ENCODE measurements around the gene NWD2. TPM values are rescaled to one million over a fixed set of nuclear protein-coding genes. Genes with fewer than 3 reads are reported as not detected.

Gene NWD2
- total RNA-seq, 1 experiment from 2014 or later = not detected

DNA sequence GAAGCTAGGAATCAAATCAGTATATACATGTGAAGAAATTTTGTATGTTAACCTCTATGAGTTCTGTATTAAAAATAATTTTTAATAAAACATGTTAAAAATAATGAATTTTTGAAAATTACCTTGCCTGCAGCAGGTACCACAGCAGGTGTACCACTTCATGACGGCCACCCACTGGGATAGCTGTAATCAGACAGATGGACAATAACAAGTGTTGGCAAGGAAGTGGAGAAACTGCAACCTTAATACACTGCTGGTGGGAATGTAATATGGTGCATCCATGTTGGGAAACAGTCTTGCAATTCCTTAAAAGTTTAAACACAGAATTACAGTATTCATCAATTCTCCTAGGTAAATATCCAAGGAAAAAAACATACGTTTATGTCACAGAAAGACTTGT lies 232.1 kb downstream of the NWD2 start:
- no peak for DNase-seq (ENCODE audit: low spot score)
- POLR2A ChIA-PET (ENCODE audit: low non-redundant PET) = no interaction called here
- Histone ChIP-seq H3K27me3 (replicated peaks; ENCODE audit: insufficient read depth, low read depth, low read length, poor library complexity) (peaks cover 26% of the 10 kb centered on the region), H3K27ac (ENCODE audit: low read depth, low read length, poor library complexity, severe bottlenecking) (no peak overlapping the region), H3K36me3 (ENCODE audit: insufficient read depth, low read length, poor library complexity, severe bottlenecking) (no peaks in the 10 kb centered on the region), H3K4me3 (ENCODE audit: low read depth, low read length, poor library complexity, severe bottlenecking) (no peak overlapping the region), H3K4me1 (ENCODE audit: insufficient read depth, low read length, poor library complexity, severe bottlenecking) (no peaks in the 10 kb centered on the region), H3K9me3 (ENCODE audit: low read depth, low read length, poor library complexity, severe bottlenecking) (no peaks in the 10 kb centered on the region)
- intact Hi-C loops (cut with micrococcal nuclease; ENCODE audit: unreplicated experiment) = no loop called here
- CTCF ChIA-PET = no interaction called here
- BruUV-seq (replicated peaks) = no TSS peak
- TF ChIP-seq, protein P1, sequence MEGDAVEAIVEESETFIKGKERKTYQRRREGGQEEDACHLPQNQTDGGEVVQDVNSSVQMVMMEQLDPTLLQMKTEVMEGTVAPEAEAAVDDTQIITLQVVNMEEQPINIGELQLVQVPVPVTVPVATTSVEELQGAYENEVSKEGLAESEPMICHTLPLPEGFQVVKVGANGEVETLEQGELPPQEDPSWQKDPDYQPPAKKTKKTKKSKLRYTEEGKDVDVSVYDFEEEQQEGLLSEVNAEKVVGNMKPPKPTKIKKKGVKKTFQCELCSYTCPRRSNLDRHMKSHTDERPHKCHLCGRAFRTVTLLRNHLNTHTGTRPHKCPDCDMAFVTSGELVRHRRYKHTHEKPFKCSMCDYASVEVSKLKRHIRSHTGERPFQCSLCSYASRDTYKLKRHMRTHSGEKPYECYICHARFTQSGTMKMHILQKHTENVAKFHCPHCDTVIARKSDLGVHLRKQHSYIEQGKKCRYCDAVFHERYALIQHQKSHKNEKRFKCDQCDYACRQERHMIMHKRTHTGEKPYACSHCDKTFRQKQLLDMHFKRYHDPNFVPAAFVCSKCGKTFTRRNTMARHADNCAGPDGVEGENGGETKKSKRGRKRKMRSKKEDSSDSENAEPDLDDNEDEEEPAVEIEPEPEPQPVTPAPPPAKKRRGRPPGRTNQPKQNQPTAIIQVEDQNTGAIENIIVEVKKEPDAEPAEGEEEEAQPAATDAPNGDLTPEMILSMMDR (conservative IDR thresholded peaks at IDR 0.05; ENCODE audit: low read depth, low read length) = no peak
- TF ChIP-seq EZH2 (IDR thresholded peaks at IDR 0.05; ENCODE audit: borderline replicate concordance, low read depth, low read length, poor library complexity, severe bottlenecking) = no peak

DNA sequence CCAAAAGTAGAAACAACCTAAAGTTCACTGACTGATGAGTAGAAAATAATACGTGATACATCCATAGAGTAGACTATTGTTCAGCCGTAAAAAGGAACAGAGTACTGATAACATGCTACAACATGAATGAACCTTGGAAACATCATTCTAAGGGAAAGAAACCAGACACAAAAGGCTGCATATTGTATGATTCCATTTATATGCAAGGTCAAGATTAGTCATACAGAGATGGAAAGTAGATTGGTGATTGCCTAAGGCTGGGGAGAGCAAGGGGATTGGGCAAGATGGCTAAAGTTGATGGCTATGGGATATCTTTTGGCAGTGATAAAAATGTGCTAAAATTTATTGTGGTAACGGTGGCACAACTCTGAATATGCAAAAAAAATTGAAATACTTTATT lies 232.6 kb downstream of the NWD2 start:
- no peak for DNase-seq (ENCODE audit: low spot score)
- no peak for TF ChIP-seq EZH2 (IDR thresholded peaks at IDR 0.05; ENCODE audit: borderline replicate concordance, low read depth, low read length, poor library complexity, severe bottlenecking)
- TF ChIP-seq, protein P1 (conservative IDR thresholded peaks at IDR 0.05; ENCODE audit: low read depth, low read length) = no peak
- ChIA-PET POLR2A (ENCODE audit: low non-redundant PET) (no interaction called here), CTCF (no interaction called here)
- Histone ChIP-seq H3K4me3 (ENCODE audit: low read depth, low read length, poor library complexity, severe bottlenecking) (no peak overlapping the region), H3K9me3 (ENCODE audit: low read depth, low read length, poor library complexity, severe bottlenecking) (no peaks in the 10 kb centered on the region), H3K27ac (ENCODE audit: low read depth, low read length, poor library complexity, severe bottlenecking) (no peak overlapping the region), H3K4me1 (ENCODE audit: insufficient read depth, low read length, poor library complexity, severe bottlenecking) (no peaks in the 10 kb centered on the region), H3K36me3 (ENCODE audit: insufficient read depth, low read length, poor library complexity, severe bottlenecking) (no peaks in the 10 kb centered on the region), H3K27me3 (replicated peaks; ENCODE audit: insufficient read depth, low read depth, low read length, poor library complexity) (peaks cover 24% of the 10 kb centered on the region)
- no TSS peak for BruUV-seq (replicated peaks)
- intact Hi-C loops (cut with micrococcal nuclease; ENCODE audit: unreplicated experiment) = no loop called here

DNA sequence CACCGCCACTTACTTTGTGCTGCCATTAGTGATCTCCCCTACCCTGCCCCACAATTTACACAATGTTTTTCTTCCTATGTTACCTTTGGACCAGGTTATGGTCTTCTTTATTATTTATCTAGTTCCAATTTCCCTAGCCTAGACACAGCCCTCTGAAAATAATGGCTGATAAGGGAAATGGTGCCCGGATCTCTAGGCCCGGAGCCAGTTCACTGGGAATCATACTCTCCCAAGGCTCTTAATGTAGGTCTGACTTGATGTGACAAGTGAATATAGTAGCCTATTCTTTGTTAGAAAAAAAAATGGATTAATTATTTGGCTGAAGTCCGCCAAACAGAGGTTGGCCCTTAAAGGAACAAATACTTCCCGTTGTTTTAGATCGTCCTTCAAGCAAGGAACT lies 233.6 kb downstream of the NWD2 start:
- POLR2A ChIA-PET (ENCODE audit: low non-redundant PET) = no interaction called here
- intact Hi-C loops (cut with micrococcal nuclease; ENCODE audit: unreplicated experiment) = no loop called here
- H3K4me3 ChIP-seq (ENCODE audit: low read depth, low read length, poor library complexity, severe bottlenecking) = no peak overlapping the region

More for the DNA sequence above, 233.6 kb downstream of the NWD2 start:
- Histone ChIP-seq H3K36me3 (ENCODE audit: insufficient read depth, low read length, poor library complexity, severe bottlenecking) (no peaks in the 10 kb centered on the region), H3K27ac (ENCODE audit: low read depth, low read length, poor library complexity, severe bottlenecking) (no peak overlapping the region), H3K4me1 (ENCODE audit: insufficient read depth, low read length, poor library complexity, severe bottlenecking) (no peaks in the 10 kb centered on the region), H3K9me3 (ENCODE audit: low read depth, low read length, poor library complexity, severe bottlenecking) (no peaks in the 10 kb centered on the region), H3K27me3 (replicated peaks; ENCODE audit: insufficient read depth, low read depth, low read length, poor library complexity) (peaks cover 24% of the 10 kb centered on the region)
- TF ChIP-seq EZH2 (IDR thresholded peaks at IDR 0.05; ENCODE audit: borderline replicate concordance, low read depth, low read length, poor library complexity, severe bottlenecking) = no peak
- TF ChIP-seq, protein P1 (conservative IDR thresholded peaks at IDR 0.05; ENCODE audit: low read depth, low read length) = no peak
- DNase-seq (ENCODE audit: low spot score) = no peak
- CTCF ChIA-PET = no interaction called here
- no TSS peak for BruUV-seq (replicated peaks)
